ENCODE data around the gene RTCA.
"Not testable (repeated sequence)": the region's sequence is repeated elsewhere in the genome, so short reads cannot be mapped to it uniquely, and the experiment has no call there.

The RTCA gene

DNA sequence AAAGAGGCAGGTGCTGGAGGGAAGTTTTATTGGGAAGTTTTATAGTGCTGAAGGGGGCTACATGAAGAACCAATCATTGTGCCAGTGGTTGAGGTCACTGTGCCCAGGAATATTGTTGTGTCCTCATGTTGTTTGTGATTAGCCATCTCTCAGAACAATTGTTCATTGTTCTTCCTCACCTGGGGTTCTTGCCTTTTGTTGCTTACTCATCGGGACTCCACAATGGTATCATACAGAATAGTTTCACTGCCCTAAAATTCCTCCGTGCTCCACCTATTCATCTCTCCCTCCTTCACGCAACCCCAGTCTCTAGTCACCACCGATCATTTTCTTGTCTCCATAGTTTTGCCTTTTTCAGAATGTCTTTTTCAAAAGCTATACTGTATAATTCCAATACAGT, 47.4 kb downstream of the RTCA start:
- DNase-seq: no peak

DNA sequence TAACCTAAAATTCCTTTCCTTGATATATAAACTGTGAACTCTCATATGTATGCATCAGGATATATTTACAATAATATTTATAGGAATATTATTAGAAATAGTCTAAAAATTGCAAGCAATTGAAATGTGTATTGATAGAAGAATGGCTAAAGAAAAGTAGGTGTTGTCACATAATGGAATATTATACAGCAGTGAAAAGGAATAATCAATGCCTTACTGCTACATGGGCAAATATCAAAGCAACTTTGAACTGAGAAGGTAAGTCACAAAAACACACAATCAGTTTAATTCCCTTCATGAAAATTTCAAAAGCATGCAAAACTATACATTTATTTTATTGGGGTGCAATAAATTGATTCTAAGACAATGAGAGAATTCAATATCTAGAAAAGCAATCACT, 50.6 kb downstream of the RTCA start:
- DNase-seq: no peak

DNA sequence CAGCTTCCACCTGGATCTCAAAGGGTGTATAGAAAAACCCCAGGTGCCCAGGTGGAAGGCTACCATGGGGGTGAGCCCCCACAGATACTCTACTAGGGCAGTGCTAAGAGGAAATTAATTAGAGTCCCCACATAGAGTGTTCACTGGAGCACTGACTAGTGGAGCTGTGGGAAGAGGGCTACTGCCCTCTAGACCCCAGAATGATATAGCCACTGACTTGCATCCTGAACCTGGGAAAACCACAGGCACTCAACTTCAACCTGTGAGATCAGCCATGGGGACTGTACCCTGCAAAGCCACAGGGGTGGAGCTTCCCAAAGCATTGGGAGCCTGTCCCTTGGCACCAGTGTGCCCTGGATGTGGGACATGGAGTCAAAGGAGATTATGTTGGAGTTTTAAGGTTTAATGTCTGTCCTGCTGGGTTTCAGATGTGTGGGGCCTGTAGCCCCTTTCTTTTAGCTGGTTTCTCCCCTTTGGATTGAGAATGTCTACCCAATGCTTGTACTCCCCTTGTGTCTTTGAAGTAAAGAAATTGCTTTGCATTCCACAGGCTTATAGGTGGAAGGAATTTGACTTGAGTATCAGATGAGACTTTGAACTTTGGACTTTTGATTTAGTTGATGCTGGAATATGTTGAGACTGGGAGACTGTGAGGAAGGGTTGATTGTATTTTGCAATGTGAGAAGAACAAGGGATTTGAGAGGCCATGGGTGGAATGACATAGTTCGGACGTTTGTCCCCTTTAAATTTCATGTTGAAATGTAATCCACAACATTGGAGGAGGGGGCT, 54.5 kb downstream of the RTCA start:
- no peak for DNase-seq

DNA sequence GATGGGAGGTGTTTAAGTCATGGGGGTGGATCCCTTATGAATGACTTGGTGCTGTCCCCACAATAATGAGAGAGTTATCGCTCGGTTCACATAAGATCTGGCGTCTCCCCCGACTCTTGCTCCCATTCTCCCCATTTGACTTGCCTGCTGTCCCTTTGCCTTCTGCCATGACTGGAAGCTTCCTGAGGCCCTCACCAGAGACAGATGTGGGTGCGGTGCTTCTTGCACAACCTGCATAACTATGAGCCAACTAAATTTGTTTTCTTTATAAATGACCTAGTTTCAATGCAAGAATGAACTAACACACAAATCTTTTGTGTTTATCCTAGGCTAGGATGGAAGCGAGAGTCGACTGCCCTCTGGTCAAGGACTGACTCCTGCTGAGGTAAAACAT, 55.1 kb downstream of the RTCA start:
- DNase-seq: no peak

DNA sequence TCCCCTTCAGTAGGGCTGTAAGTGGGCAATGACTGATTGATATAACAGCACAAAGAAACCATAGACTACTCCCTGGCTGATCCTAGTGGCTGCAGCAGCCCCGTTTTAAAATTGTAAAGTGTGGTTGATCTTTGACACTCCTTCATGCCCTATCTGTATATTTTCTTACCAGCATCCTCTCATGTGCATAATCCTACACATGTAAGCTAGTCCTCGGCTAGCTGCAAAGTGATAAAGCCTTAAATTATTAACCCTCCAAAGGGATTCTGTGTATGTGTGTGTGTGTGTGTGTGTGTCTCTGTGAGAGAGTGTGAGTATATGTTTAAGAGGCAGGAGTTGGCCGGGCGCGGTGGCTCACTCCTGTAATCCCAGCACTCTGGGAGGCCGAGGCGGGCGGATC, 55.5 kb downstream of the RTCA start:
- DNase-seq: no peak

DNA sequence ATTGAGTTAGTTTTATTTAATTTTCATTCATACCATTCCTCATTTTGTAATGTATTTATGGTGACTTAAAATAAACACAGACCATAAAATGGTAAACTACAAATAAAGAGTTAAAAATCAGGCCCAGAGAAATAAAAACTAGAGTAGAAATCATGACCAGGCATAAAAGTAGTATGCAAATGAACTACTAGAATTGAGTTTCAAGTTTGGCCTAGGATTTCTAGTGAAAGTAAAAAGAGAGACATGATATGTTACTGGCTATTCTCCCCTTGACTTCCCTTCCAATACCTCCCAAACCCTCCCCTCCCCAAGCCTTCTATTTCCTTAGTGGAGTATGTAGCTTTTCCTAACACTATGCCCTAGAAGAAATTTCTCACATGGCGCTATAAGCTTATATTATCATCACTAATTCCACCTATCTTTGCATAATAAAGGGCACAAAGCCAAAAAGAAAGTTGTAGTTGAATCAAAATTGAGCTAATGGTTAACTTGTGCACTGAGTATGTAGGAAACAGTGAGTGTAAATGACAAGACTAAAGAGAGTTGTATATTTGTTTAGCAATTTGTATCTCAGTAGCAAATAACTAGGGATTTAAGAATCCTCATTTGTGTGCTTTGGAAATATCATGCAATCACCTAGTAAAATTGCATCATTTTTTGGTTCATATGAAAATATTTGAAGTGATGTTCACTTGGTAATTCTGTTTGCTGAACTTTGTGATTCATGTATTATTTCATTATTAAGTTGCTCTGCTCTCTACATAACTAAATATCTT, 56.6 kb downstream of the RTCA start:
- DNase-seq: no peak

DNA sequence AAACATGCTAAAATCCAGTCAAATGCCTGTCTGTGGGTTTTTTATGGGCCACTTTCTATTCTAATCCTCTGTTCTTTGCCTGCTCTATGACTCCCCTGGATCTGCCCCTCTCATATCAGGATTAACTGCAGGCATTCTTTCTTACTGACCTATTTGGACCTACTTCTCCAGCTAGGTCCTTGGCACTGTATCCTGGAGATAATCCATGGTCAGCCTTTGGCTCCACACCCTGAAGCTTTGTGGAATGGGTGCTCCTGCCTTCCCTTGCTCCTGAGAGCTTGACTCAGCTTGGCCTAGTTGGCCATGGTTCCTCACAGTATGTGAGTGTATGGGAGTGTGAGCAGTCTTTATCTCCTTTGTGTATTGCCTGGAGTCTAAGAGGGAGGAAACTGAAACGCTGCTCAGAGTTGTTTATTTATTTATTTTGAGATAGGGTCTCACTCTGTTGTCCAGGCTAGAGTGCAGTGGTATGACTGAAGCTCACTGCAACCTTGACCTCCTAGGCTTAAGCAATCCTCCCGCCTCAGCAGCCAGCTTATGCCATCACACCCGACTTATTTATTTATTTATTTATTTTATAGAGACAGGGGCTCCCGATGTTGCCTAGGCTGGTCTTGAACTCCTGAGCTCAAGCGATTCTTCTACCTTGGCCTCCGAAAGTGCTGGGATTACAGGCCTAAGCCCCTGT, 57.5 kb downstream of the RTCA start:
- DNase-seq: no peak

DNA sequence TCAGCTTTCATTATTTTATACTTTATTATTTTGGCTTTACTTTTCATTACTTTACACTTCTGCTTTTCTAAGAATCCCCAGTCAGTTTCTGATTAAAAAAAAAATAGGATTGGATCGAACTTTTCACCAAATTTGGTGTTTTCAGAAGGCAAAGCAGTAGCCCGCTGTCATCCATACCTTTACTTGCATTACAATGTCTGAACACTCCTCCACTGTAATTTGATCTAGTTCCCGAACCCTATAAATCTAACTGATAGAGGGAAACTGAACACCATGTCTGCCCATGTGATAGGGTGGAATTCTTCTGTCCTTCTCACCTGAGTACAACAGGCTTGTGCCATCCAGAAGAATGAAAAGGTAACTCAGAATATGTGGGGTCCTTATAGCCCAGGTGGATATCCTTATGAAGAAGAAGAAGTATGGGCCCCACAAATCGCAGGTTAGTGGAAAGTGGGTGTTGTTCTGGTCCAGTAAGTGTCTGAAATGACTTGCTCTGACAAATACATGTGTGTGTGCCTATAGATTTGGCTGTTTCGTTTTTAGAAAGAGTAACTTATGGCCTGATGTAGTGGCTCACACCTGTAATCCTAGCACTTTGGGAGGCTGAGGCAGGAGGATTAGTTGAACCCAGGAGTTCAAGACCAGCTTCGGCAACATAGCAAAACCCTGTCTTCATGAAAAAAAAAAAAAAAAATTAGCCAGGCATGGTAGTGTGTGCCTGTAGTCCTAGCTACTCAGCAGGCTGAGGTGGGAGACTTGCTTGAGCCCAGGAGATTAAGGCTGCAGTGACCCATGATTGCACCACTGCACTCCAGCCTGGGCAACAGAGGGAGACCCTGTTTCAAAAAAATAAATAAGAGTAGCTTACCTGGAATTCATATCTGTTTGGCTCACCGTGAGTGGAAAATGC, 59.7 kb downstream of the RTCA start:
- DNase-seq: no peak

DNA sequence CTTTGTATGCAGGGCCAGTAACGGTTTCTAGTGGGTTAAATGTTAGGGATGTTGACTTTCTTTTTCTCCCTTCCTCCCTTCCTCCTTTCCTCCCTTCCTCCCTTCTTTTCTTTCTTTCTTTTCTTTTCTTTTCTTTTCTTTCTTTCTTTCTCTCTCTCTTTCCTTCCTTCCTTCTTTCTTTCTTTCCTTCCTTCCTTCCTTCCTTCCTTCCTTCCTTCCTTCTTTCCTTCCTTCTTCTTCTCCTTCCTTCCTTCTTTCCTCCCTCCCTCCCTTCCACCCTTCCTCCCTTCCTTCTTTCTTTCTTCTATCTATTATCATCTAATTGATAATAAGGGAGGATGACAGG, 60.3 kb downstream of the RTCA start:
- not testable (repeated sequence) for DNase-seq

DNA sequence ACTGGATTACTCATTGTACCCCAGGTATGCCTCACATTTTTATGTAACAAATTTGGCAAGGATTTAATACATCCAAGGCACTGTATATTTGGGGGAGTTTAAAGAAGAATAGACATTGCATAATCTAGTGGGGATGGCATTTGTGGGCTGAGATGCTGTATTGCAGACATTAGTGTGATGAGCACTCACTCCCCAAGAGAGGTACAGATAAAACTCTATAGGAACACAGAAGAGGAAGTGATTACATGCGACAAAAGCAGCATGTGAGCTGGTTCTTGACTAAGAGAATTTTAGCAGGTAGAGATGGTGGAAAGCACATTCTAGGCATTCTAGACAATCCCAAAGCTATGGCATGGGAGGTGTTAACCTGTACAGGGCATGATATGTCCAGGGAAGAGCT, 62.1 kb downstream of the RTCA start:
- DNase-seq: peak; percentile 36

DNA sequence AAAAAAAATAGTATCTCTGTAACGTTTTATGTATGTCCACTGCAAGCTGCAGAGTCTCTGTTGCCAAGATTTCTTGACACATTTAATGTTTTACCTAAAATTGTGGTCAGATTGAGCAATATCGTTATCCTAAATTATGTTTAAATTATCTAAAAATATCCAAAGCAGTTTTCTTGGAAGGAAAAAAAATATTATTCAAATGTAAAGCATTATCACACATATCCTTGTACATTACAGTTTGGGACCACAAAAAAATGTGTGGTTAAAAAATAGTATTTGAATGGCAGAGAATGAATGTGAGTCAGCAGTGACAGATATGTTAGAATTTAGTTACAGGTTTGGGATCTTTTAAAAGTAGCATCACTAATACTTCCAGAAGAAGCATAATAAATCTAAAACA, 65.1 kb downstream of the RTCA start:
- DNase-seq: not testable (repeated sequence)

DNA sequence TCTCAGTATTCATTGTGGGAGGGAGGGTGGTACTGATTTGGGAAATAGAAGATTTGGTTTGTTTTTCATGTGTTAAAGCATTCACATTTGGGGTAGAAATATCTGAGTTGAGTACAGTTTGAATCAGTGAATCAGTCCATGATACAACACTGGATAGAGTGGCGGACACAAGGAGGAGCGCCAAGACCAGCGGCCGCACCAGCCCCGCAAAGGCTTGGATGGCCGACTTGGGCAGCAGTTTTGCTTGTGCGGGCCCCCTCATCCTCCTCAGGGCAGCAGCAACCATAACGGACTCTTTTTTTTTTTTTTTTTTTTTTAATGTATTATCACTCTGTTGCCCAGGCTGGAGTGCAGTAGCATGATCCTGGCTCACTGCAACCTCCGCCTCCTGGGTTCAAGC, 66.3 kb downstream of the RTCA start:
- no peak for DNase-seq

DNA sequence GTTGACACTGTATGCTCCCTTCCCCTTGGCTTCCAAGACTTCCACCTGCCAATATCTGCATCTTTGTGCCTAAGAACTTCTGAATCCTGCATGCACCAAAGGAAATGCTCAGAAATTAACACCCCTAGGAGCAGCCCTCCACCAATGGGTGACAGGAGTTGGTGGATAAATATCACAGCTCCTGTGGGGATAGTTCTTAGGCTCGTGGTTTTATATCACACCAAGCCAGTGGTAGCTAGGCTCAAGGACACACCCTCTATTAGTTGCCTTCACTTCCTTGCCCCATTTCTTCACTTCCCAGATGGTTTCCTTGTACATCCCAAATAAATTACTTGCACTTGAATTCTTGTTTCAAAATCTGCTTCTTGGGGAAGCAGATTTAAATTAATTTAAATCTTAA, 69.4 kb downstream of the RTCA start:
- no peak for DNase-seq

DNA sequence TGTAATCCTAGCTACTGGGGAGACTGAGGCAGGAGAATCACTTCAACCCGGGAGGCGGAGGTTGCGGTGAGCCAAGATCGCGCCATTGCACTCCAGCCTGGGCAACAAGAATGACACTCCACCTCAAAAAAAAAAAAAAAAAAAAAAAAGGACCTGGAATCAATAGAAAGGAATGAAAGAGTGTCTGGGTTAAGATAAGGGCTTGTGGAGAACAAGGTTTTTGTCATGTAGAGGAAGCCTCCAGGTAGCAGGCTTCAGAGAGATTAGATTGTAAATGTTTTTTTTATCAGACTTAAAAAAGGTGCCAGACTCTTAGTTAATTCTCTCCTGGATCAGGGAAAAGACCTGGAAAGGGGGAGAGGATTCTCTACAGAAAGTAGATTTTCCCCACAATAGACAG, 71.9 kb downstream of the RTCA start:
- DNase-seq: not testable (repeated sequence)

DNA sequence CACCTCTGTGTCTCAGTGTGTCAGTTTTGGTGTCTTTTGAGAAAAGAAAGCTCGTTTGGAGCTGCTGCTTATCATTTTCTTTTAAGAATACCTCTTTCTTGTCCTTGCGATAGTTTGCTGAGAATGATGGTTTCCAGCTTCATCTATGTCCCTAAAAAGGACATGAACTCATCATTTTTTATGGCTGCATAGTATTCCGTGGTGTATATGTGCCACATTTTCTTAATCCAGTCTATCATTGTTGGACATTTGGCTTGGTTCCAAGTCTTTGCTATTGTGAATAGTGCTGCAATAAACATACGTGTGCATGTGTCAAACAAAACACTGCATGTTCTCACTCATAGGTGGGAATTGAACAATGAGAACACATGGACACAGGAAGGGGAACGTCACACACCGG, 73.7 kb downstream of the RTCA start:
- DNase-seq: not testable (repeated sequence)

DNA sequence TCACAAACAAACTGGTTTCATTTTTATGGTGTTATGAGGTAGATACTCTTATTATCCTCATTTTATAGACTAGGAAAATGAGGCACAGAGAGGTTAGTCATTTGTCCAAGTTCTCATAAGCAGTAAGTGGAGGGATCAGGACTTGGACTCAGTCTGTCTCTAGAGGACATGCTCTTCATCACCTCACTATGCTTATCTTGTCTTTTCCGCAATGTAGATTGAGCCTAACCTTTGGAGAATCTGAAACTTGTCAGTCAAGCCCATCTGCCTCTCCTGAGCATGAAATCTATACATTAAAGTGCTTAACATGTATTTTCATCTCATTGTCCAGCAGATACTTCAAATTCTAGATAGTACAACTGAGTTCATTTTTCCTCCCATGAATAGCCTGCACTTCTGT, 74.5 kb downstream of the RTCA start:
- DNase-seq: no peak

DNA sequence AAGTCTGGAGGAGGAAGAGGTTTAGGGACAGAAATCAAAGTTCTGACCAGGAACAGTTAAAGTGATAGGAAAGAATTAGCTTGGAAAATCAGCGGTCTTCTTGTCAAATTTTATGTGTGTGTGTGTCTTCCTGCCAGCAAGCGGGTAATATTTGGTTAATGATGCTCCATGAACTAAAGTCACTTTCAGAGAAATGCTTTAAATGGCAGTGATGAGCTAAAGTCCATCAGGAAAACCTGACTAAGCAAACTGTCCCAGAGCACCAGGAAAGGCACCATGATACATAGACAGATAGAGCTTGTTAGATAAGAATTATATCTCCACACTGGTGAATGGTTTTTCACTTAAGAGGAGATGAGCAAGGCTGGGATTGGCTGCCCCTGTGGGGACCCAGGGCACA, 76.3 kb downstream of the RTCA start:
- no peak for DNase-seq

Measured in SIG-M5 (cell line).